GM18526 (cell line): ENCODE results near the gene TFAP2A.

ENCODE experiments used
- POLR2A ChIP-seq: IDR thresholded peaks from 3 replicates; pipeline ENCODE4 v1.6.1; 2011; ENCODE audit not compliant: insufficient read length; ENCODE audit errors: extremely low read depth

TFAP2A gene

GRCh38 chr6:10418862-10419748 lies 4.2 kb upstream of the TFAP2A start:
- no peak for TF ChIP-seq POLR2A

GRCh38 chr6:10418361-10418861 lies 3.5 kb upstream of the TFAP2A start:
- no peak for TF ChIP-seq POLR2A

- TF ChIP-seq POLR2A = no peak
Observed at GRCh38 chr6:10417681-10418104, 2.8 kb upstream of the TFAP2A start.

GRCh38 chr6:10416863-10417641 lies 2.2 kb upstream of the TFAP2A start:
- no peak for TF ChIP-seq POLR2A

- TF ChIP-seq POLR2A = no peak
Observed at GRCh38 chr6:10416516-10416862, 1.6 kb upstream of the TFAP2A start.

GRCh38 chr6:10415617-10416480 lies 975 bp upstream of the TFAP2A start:
- TF ChIP-seq POLR2A = no peak

- TF ChIP-seq POLR2A = no peak
Observed at GRCh38 chr6:10413850-10414738, 780 bp downstream of the TFAP2A start.

- TF ChIP-seq POLR2A = no peak
Observed at GRCh38 chr6:10413262-10413849, 1.5 kb downstream of the TFAP2A start.

GRCh38 chr6:10412461-10413261 lies 2.2 kb downstream of the TFAP2A start:
- no peak for TF ChIP-seq POLR2A

GRCh38 chr6:10411971-10412460 lies 2.9 kb downstream of the TFAP2A start:
- no peak for TF ChIP-seq POLR2A

GRCh38 chr6:10411131-10411970 lies 3.5 kb downstream of the TFAP2A start:
- TF ChIP-seq POLR2A = no peak

- no peak for TF ChIP-seq POLR2A
Observed at GRCh38 chr6:10410207-10411050, 4.4 kb downstream of the TFAP2A start.
